HCT116 (cell line): ENCODE results near the gene ACLY. TPM values are rescaled to one million over a fixed set of nuclear protein-coding genes. Genes with fewer than 3 reads are reported as not detected.

ENCODE experiments used
- ATAC-seq: fragments of 200-7000 bp; cut with Tn5 transposase; 2 replicates; pipeline ENCODE4 v1.9.1; 2020; ENCODE audit warnings: mild to moderate bottlenecking, moderate library complexity
- BruUV-seq: library from RNA; stranded (reverse); fragments of 400-500 nt; replicated peaks from 2 replicates; lab custom pipeline; 2021; lab: Mats Ljungman, UMichigan
- CTCF ChIA-PET: fragments of 300-600 bp; sonication (Branson Sonifier 250); formaldehyde crosslinking; loops from one replicate; lab custom pipeline; 2021; ENCODE audit warnings: antibody characterized with exemption; lab: Charles Lee
- POLR2A ChIA-PET: fragments of 300-600, 350-600 bp; sonication (Branson Sonifier 250); formaldehyde crosslinking; loops from one replicate; lab custom pipeline; 2021; ENCODE audit warnings: antibody characterized with exemption; lab: Charles Lee
- RAD21 ChIA-PET, 2 experiments: fragments of 300-600 bp; sonication (Branson Sonifier 250); formaldehyde crosslinking; loops; one replicate each; lab custom pipeline; 2023; ENCODE audit warnings: low total read pairs in 2 of 2; ENCODE audit not compliant: uncharacterized antibody in 2 of 2, unreplicated experiment in 2 of 2, low non-redundant PET in 1 of 2; lab: Charles Lee
- DNase-seq: peaks from one replicate; pipeline ENCODE4 v3.0.0-alpha.2; 2010; ENCODE audit warnings: low read depth, low spot score
- H2AFZ ChIP-seq: fragments of 200-600 bp; shearing (Covaris generic), sonication (generic); 2 replicates; pipeline ENCODE4 v1.6.1; 2017; ENCODE audit warnings: low read depth, mixed run types, mixed read lengths, antibody characterized with exemption, low read length; ENCODE audit not compliant: poor library complexity, severe bottlenecking
- H3K27ac ChIP-seq: 2 replicates; pipeline ENCODE4 v1.5.1; 2012; ENCODE audit warnings: low read depth, low read length
- H3K27me3 ChIP-seq: fragments of 200-600 bp; sonication (generic); 2 replicates; pipeline ENCODE4 v1.6.1; 2016; ENCODE audit warnings: mixed run types, low read length, mixed read lengths; ENCODE audit not compliant: insufficient read depth
- H3K36me3 ChIP-seq, 2 experiments: fragments of 200-500 bp in 1 of 2; fragments of 200-600 bp in 1 of 2; sonication (Bioruptor generic) in 1 of 2; sonication (generic) in 1 of 2; 2 replicates each; pipeline versions ENCODE4 v1.5.1 to v1.6.1; 2014 to 2016; ENCODE audit warnings: low read length in 2 of 2, inconsistent platforms in 1 of 2, mixed read lengths in 1 of 2, mixed run types in 1 of 2; ENCODE audit not compliant: insufficient read depth in 2 of 2, control insufficient read depth in 1 of 2
- H3K4me1 ChIP-seq, 2 experiments: fragments of 200-600 bp in 1 of 2; sonication (generic) in 1 of 2; 2 replicates each; pipeline versions ENCODE4 v1.5.1 to v1.6.1; 2012 to 2017; ENCODE audit warnings: low read length in 2 of 2, inconsistent platforms in 1 of 2, mild to moderate bottlenecking in 1 of 2, mixed read lengths in 1 of 2, mixed run types in 1 of 2, moderate library complexity in 1 of 2; ENCODE audit not compliant: insufficient read depth in 2 of 2, control insufficient read depth in 1 of 2
- H3K4me2 ChIP-seq: fragments of 200-600 bp; sonication (generic); 2 replicates; pipeline ENCODE4 v1.6.1; 2017; ENCODE audit warnings: mixed run types, low read length, mixed read lengths
- H3K4me3 ChIP-seq, 2 experiments: fragments of 200-600 bp in 1 of 2; sonication (generic) in 1 of 2; replicated peaks in 1 of 2; 2 replicates each; pipeline ENCODE4 v1.5.1; 2011 to 2016; ENCODE audit warnings: low read length in 2 of 2, control low read depth in 1 of 2, low read depth in 1 of 2, mild to moderate bottlenecking in 1 of 2, mixed read lengths in 1 of 2, mixed run types in 1 of 2
- H3K79me2 ChIP-seq: fragments of 200-600 bp; sonication (generic); 2 replicates; pipeline ENCODE4 v1.6.1; 2017; ENCODE audit warnings: mild to moderate bottlenecking, mixed run types, low read length, moderate library complexity, mixed read lengths; ENCODE audit not compliant: insufficient read depth
- H3K9ac ChIP-seq: fragments of 200-600 bp; sonication (generic); 2 replicates; pipeline ENCODE4 v1.6.1; 2016; ENCODE audit warnings: low read length, mixed read lengths
- H3K9me2 ChIP-seq: fragments of 200-600 bp; sonication (generic), shearing (Covaris generic); 2 replicates; pipeline ENCODE4 v1.6.1; 2017; ENCODE audit warnings: mixed run types, mild to moderate bottlenecking, moderate library complexity; ENCODE audit not compliant: insufficient read depth
- H3K9me3 ChIP-seq, 2 experiments: fragments of 200-500 bp in 1 of 2; fragments of 200-600 bp in 1 of 2; sonication (Bioruptor generic) in 1 of 2; sonication (generic) in 1 of 2; 2 replicates each; pipeline ENCODE4 v1.6.1; 2014 to 2017; ENCODE audit warnings: low read length in 2 of 2, mixed read lengths in 2 of 2, inconsistent platforms in 1 of 2, low read depth in 1 of 2, mild to moderate bottlenecking in 1 of 2, mixed run types in 1 of 2, moderate library complexity in 1 of 2; ENCODE audit not compliant: control insufficient read depth in 1 of 2, insufficient read depth in 1 of 2
- H4K20me1 ChIP-seq: fragments of 200-600 bp; sonication (generic), shearing (Covaris generic); 2 replicates; pipeline ENCODE4 v1.6.1; 2017; ENCODE audit warnings: mixed run types, mild to moderate bottlenecking, moderate library complexity; ENCODE audit not compliant: insufficient read depth
- CBX3 ChIP-seq: IDR thresholded peaks from 2 replicates; pipeline ENCODE4 v1.6.1; 2012; ENCODE audit warnings: low read depth
- CEBPB ChIP-seq: IDR thresholded peaks from 2 replicates; pipeline ENCODE4 v1.6.1; 2012; ENCODE audit warnings: low read depth
- EGR1 ChIP-seq: IDR thresholded peaks from 2 replicates; pipeline ENCODE4 v1.6.1; 2012; ENCODE audit warnings: low read depth
- ELF1 ChIP-seq: IDR thresholded peaks from 2 replicates; pipeline ENCODE4 v1.6.1; 2012; ENCODE audit warnings: low read depth, borderline replicate concordance
- EZH2 ChIP-seq: fragments of 200-600 bp; sonication (generic); IDR thresholded peaks from 2 replicates; pipeline ENCODE4 v1.6.1; 2017; ENCODE audit warnings: antibody characterized with exemption, mixed run types
- EZH2phosphoT487 ChIP-seq: fragments of 200-600 bp; IDR thresholded peaks from 2 replicates; pipeline ENCODE4 v1.6.1; 2018; ENCODE audit warnings: antibody characterized with exemption, borderline replicate concordance
- FOSL1 ChIP-seq: IDR thresholded peaks from 2 replicates; pipeline ENCODE4 v1.6.1; 2012; ENCODE audit warnings: low read depth
- POLR2A ChIP-seq: IDR thresholded peaks from 2 replicates; pipeline ENCODE4 v1.7.0; 2011; ENCODE audit warnings: borderline replicate concordance; ENCODE audit not compliant: insufficient read depth, insufficient read length; ENCODE audit errors: extremely low read depth
- POLR2AphosphoS5 ChIP-seq: IDR thresholded peaks from 2 replicates; pipeline ENCODE4 v1.6.1; 2011; ENCODE audit warnings: mild to moderate bottlenecking, low read depth, low read length, moderate library complexity
- RAD21 ChIP-seq: IDR thresholded peaks from 2 replicates; pipeline ENCODE4 v1.6.1; 2012; ENCODE audit warnings: low read depth, mild to moderate bottlenecking
- SIN3A ChIP-seq: IDR thresholded peaks from 2 replicates; pipeline ENCODE4 v1.6.1; 2012; ENCODE audit warnings: low read depth
- SP1 ChIP-seq: IDR thresholded peaks from 2 replicates; pipeline ENCODE4 v1.6.1; 2012; ENCODE audit warnings: low read depth
- TCF7L2 ChIP-seq: IDR thresholded peaks from 2 replicates; pipeline ENCODE4 v1.7.0; 2011; ENCODE audit warnings: borderline replicate concordance, inconsistent platforms; ENCODE audit not compliant: insufficient read depth, insufficient read length; ENCODE audit errors: extremely low read depth
- YY1 ChIP-seq: IDR thresholded peaks from 2 replicates; pipeline ENCODE4 v1.6.1; 2011; ENCODE audit warnings: low read length, low read depth, moderate library complexity, mild to moderate bottlenecking; ENCODE audit not compliant: insufficient replicate concordance; ENCODE audit errors: extremely low read depth
- ZFX ChIP-seq: fragments of 450-650 bp; IDR thresholded peaks from 2 replicates; pipeline ENCODE4 v1.6.1; 2017
- ZNF274 ChIP-seq: fragments of 200-500 bp; sonication (Bioruptor generic); IDR thresholded peaks from 2 replicates; pipeline ENCODE4 v1.6.1; 2014; ENCODE audit warnings: mild to moderate bottlenecking, low read depth, low read length, inconsistent platforms
- intact Hi-C: fragments of 100-400 bp; cut with micrococcal nuclease; formaldehyde crosslinking; loops from 2 replicates; pipeline ENCODE4 v1.10.0; 2022
- total RNA-seq: library from RNA; stranded (reverse); gene quantifications from one replicate; pipeline ENCODE4 v1.2.1, GENCODE V29; 2021; ENCODE audit not compliant: unreplicated experiment
- TF ChIP-seq, protein P1 (sequence below): IDR thresholded peaks from 2 replicates; pipeline ENCODE4 v1.6.1; 2012
- TF ChIP-seq, protein P2 (sequence below), 3 experiments: fragments of 200-600 bp in 1 of 3; sonication (generic) in 1 of 3; IDR thresholded peaks in 2 of 3; conservative IDR thresholded peaks in 1 of 3; 2 replicates each; pipeline ENCODE4 v1.5.1; 2012 to 2017; ENCODE audit warnings: low read depth in 2 of 3, low read length in 2 of 3, antibody characterized with exemption in 1 of 3, borderline replicate concordance in 1 of 3, control low read depth in 1 of 3, mild to moderate bottlenecking in 1 of 3, mixed read lengths in 1 of 3, mixed run types in 1 of 3, moderate library complexity in 1 of 3; ENCODE audit not compliant: insufficient read depth in 1 of 3
- TF ChIP-seq, protein P3 (sequence below): IDR thresholded peaks from 2 replicates; pipeline ENCODE4 v1.6.1; 2012

Gene ACLY
- total RNA-seq, 1 experiment from 2014 or later, result 222 TPM

- Histone ChIP-seq H3K9me3 (no peaks in the 10 kb centered on the region), H3K79me2 (no peaks in the 10 kb centered on the region), H3K4me1 (peaks cover 0 to 1% of the 10 kb centered on the region in 2 experiments; a peak in 1 of 4 replicates), H4K20me1 (no peaks in the 10 kb centered on the region), H3K4me3 (no peak overlapping the region), H3K27ac (no peak overlapping the region), H3K9ac (no peak overlapping the region), H3K36me3 (no peaks in the 10 kb centered on the region), H3K9me2 (no peaks in the 10 kb centered on the region), H2AFZ (no peak overlapping the region), H3K4me2 (no peak overlapping the region), H3K27me3 (no peaks in the 10 kb centered on the region)
- ATAC-seq (no peak), DNase-seq (no peak)
- ChIA-PET POLR2A (no interaction called here), RAD21 (no interaction called here), CTCF (no interaction called here)
- TF ChIP-seq POLR2AphosphoS5, result no peak
- no peak for TF ChIP-seq EZH2phosphoT487
- TF ChIP-seq CBX3, result no peak
- TF ChIP-seq TCF7L2, result no peak
- no peak for TF ChIP-seq ELF1
- no peak for TF ChIP-seq EZH2
- intact Hi-C loops, result no loop called here
- no TSS peak for BruUV-seq
Observed at GRCh38 chr17:41935641-41936040, 16.9 kb upstream of the ACLY start.

DNA sequence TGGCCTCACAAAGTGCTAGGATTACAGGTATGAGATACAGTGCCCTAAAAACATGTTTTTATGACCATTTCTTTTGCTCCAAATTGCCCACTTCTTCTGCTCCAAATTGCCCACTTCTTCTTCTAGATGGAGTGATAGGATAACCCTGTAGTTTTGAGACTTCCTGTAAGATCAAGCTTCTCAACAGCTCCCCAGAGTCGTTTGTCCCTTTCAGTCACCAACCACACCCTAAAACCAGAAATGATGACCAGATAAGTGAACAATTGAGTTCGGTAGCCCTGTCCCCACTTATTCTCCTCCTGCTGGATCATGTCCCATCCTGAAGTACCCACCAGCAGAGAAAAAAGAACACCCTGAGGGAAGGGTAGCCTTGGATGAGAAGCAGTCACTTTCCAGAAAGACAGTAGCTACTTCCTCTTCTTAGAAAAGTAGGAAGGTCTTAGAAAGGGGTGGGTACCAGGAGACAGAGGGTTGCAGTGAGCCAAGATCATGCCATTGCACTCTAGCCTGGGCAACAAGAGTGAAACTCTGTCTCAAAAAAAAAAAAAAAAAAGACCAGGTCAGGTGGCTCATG lies 14.2 kb upstream of the ACLY start:
- Histone ChIP-seq H3K9me3 (no peaks in the 10 kb centered on the region), H2AFZ (no peak overlapping the region), H3K9ac (no peak overlapping the region), H3K27me3 (no peaks in the 10 kb centered on the region), H3K36me3 (no peaks in the 10 kb centered on the region), H3K27ac (no peak overlapping the region), H3K4me1 (peaks cover 3 to 18% of the 10 kb centered on the region in 2 experiments; a peak in 2 of 4 replicates), H4K20me1 (no peaks in the 10 kb centered on the region), H3K4me2 (no peak overlapping the region), H3K9me2 (no peaks in the 10 kb centered on the region), H3K4me3 (no peak overlapping the region), H3K79me2 (no peaks in the 10 kb centered on the region)
- intact Hi-C loops, result no loop called here
- RAD21 ChIA-PET, result no interaction called here
- CTCF ChIA-PET, result no interaction called here
- POLR2A ChIA-PET, result interaction anchor here (0.5 to 0.8 kb wide), 2 partner anchors 121 to 154 kb away, joined by 3 to 4 read pairs; partner anchors contain the start of gene P3H4
- no peak for ATAC-seq
- BruUV-seq, result no TSS peak
- DNase-seq, result no peak
- no peak for TF ChIP-seq CBX3
- no peak for TF ChIP-seq SIN3A
- TF ChIP-seq ZNF274, result no peak
- TF ChIP-seq RAD21, result no peak
- TF ChIP-seq TCF7L2, result no peak
- TF ChIP-seq POLR2AphosphoS5, result no peak
- TF ChIP-seq YY1, result no peak
- TF ChIP-seq POLR2A, result no peak
- TF ChIP-seq SP1, result no peak
- TF ChIP-seq CEBPB, result no peak
- no peak for TF ChIP-seq ZFX
- no peak for TF ChIP-seq ELF1
- TF ChIP-seq, protein P1, sequence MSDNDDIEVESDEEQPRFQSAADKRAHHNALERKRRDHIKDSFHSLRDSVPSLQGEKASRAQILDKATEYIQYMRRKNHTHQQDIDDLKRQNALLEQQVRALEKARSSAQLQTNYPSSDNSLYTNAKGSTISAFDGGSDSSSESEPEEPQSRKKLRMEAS, result no peak
- no peak for TF ChIP-seq EGR1
- TF ChIP-seq FOSL1, result no peak
- TF ChIP-seq, protein P2, sequence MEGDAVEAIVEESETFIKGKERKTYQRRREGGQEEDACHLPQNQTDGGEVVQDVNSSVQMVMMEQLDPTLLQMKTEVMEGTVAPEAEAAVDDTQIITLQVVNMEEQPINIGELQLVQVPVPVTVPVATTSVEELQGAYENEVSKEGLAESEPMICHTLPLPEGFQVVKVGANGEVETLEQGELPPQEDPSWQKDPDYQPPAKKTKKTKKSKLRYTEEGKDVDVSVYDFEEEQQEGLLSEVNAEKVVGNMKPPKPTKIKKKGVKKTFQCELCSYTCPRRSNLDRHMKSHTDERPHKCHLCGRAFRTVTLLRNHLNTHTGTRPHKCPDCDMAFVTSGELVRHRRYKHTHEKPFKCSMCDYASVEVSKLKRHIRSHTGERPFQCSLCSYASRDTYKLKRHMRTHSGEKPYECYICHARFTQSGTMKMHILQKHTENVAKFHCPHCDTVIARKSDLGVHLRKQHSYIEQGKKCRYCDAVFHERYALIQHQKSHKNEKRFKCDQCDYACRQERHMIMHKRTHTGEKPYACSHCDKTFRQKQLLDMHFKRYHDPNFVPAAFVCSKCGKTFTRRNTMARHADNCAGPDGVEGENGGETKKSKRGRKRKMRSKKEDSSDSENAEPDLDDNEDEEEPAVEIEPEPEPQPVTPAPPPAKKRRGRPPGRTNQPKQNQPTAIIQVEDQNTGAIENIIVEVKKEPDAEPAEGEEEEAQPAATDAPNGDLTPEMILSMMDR (IDR thresholded peaks at IDR 0.05 in 2 of 3, conservative IDR thresholded peaks at IDR 0.05 in 1 of 3; ENCODE audit: borderline replicate concordance in 1 of 3, insufficient read depth in 1 of 3, low read depth in 2 of 3, low read length in 2 of 3), result no peak
- TF ChIP-seq, protein P3, sequence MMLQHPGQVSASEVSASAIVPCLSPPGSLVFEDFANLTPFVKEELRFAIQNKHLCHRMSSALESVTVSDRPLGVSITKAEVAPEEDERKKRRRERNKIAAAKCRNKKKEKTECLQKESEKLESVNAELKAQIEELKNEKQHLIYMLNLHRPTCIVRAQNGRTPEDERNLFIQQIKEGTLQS, result no peak
